ENCODE data around the gene NFATC1.

The NFATC1 gene

DNA sequence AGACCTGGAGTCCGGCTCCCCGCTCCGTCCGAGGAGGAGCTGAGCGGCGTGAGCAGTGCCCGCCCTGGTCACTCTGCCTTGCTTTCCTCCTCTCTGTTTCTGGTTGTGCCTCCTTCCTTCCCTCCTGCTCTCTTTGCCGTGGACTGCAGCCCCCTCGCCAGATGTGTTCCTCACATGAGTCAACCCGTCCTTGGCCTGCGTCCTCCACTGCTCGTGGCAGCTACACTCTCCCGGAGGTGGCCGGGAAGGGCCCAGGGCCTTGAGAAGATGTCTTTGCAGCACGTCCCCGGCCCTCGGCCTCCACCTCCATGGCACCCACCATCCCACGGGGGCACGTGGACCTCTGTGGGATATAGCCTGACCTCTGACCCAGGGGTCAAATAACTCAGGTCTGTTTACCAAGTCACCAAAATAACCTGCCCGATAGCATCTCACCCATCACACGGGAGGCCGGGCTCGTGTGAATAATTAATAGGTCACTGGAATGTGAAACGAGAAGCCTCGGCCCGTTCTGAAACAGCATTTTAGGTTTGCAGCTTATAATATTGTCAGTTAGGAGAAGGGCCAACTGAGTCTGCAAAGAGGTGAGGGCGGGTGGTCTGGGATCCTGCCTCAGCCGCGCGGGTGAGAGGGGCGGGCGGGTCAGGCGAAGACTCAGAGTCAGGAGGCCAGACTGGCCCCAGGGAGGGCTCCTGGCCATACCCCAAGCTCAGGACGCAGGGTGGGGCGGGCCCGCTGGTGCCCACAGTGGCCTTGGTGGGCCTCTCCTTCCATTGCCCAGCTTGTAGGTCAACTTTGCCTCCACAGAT lies 42.6 kb downstream of the NFATC1 start:
- peaks cover 5% of the 10 kb centered on the region for H3K4me1 ChIP-seq (ENCODE audit: control insufficient read depth, insufficient read depth, low read length)
- no peak overlapping the region for H3K9ac ChIP-seq (ENCODE audit: low read length)
- no peaks in the 10 kb centered on the region for H3K27me3 ChIP-seq (ENCODE audit: control insufficient read depth, insufficient read depth, low read length)
- no peak overlapping the region for H3K4me3 ChIP-seq (ENCODE audit: low read length)
- no peaks in the 10 kb centered on the region for H3K36me3 ChIP-seq (ENCODE audit: control insufficient read depth, insufficient read depth, low read length)
- no peak overlapping the region for H3K27ac ChIP-seq (ENCODE audit: low read depth, low read length)

DNA sequence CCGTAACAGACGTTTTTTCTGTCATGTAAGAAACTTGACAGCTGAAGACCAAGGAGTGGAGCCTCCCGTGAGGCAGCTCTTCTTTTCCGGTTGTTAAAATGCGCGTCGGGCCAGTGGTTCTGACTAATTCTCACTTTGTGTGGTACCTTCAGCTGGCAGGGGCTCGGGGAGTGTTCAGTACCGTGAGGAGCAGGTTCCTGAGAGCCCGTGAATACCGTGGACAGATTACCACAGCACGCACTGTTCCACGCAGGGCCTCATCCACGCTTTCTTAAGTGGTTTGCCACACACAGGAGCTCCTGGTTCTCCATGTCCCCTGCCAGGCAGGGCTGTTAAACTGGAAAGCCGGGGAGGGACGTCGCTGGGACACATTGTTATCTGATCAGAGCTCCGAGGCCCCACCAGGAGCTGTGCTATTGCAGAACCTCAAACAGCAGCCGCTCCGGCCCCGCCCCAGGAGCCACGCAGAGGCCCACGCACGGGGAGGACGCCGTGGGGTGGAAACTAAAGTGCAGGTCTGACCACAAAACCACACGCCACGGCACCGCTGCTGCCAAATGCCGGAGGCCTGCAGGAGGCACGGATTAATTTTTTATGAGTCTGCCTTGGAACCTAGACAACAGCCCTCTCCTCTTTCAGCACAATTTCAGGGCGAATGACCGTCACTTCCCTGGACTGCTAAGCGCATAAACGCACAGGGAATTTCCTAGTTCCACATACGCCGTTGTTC lies 43.3 kb downstream of the NFATC1 start:
- Histone ChIP-seq H3K36me3 (ENCODE audit: control insufficient read depth, insufficient read depth, low read length) (no peaks in the 10 kb centered on the region), H3K27ac (ENCODE audit: low read depth, low read length) (peak overlapping the region; percentile 1), H3K4me3 (ENCODE audit: low read length) (no peak overlapping the region), H3K4me1 (ENCODE audit: control insufficient read depth, insufficient read depth, low read length) (peaks cover 5% of the 10 kb centered on the region), H3K27me3 (ENCODE audit: control insufficient read depth, insufficient read depth, low read length) (no peaks in the 10 kb centered on the region), H3K9ac (ENCODE audit: low read length) (no peak overlapping the region)

- Histone ChIP-seq H3K27me3 (ENCODE audit: control insufficient read depth, insufficient read depth, low read length) (no peaks in the 10 kb centered on the region), H3K4me3 (ENCODE audit: low read length) (no peak overlapping the region), H3K9ac (ENCODE audit: low read length) (no peak overlapping the region), H3K36me3 (ENCODE audit: control insufficient read depth, insufficient read depth, low read length) (no peaks in the 10 kb centered on the region), H3K4me1 (ENCODE audit: control insufficient read depth, insufficient read depth, low read length) (peaks cover 5% of the 10 kb centered on the region), H3K27ac (ENCODE audit: low read depth, low read length) (no peak overlapping the region)
Measured at GRCh38 chr18:79439628-79440023, 43.9 kb downstream of the NFATC1 start.

- Histone ChIP-seq H3K27me3 (ENCODE audit: control insufficient read depth, insufficient read depth, low read length) (no peaks in the 10 kb centered on the region), H3K4me3 (ENCODE audit: low read length) (no peak overlapping the region), H3K4me1 (ENCODE audit: control insufficient read depth, insufficient read depth, low read length) (peaks cover 7% of the 10 kb centered on the region), H3K36me3 (ENCODE audit: control insufficient read depth, insufficient read depth, low read length) (no peaks in the 10 kb centered on the region), H3K27ac (ENCODE audit: low read depth, low read length) (no peak overlapping the region), H3K9ac (ENCODE audit: low read length) (no peak overlapping the region)
Measured at GRCh38 chr18:79440316-79441110, 44.8 kb downstream of the NFATC1 start.

DNA sequence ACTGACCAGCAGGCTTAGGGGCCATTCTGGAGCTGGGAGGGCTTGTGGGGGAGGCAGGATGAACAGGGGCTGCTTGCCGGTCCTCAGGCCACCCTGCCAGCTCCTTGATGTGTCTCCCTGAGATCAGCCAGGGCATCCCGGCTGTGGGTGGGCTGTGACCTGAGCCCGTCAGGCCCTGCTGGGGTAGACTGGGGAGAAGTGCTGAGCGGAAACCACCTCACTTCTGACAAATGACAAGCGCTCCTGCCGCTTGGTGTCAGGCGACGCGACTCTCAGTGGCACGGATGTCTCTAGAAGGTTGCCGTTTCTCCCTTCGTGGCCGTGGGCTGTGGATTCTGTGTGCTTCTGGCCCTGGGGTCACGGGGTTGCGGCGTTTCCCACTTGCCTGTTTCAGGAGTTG lies 45.7 kb downstream of the NFATC1 start:
- H3K9ac ChIP-seq (ENCODE audit: low read length): no peak overlapping the region

DNA sequence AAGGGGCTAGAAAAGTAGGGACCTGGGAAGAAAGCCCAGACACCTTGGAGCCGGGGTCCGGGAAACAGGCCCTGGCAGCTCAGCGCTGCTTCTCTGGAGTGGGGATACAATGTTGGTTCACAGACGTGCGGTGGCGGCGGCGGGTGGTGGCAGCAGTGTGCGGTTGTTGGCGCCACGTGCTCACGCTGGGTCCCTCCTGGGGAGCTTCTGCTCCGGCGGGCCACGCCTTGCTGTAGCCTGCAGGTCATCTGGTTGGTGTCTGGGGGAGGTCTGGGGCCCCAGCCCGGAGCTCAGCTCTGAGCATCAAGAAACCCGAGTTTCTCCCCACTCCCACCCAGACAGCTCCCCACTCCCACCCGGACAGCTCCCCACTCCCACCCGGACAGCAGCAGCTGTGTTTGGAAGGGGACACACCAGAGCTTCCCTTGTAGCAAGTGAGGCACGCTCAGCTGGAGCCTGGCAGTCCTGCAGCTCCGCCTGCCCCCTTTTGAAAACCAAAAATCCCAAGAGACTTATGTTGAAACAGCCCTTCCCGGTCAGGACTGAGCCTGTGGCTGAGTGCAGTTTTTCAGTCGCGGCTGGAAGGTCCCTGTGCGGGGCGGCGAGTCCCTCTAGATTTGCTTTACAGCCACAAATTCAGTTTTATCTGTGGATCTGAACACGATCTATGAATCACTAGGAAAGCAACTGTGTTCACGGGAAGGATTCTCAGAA lies 46.9 kb downstream of the NFATC1 start:
- peaks cover 11% of the 10 kb centered on the region for H3K4me1 ChIP-seq (ENCODE audit: control insufficient read depth, insufficient read depth, low read length)
- peaks cover 2% of the 10 kb centered on the region for H3K36me3 ChIP-seq (ENCODE audit: control insufficient read depth, insufficient read depth, low read length)
- no peak overlapping the region for H3K4me3 ChIP-seq (ENCODE audit: low read length)
- H3K27me3 ChIP-seq (ENCODE audit: control insufficient read depth, insufficient read depth, low read length): no peaks in the 10 kb centered on the region
- no peak overlapping the region for H3K9ac ChIP-seq (ENCODE audit: low read length)
- H3K27ac ChIP-seq (ENCODE audit: low read depth, low read length): no peak overlapping the region

More for the DNA sequence above, 45.7 kb downstream of the NFATC1 start:
- Histone ChIP-seq H3K36me3 (ENCODE audit: control insufficient read depth, insufficient read depth, low read length) (no peaks in the 10 kb centered on the region), H3K27me3 (ENCODE audit: control insufficient read depth, insufficient read depth, low read length) (no peaks in the 10 kb centered on the region), H3K4me1 (ENCODE audit: control insufficient read depth, insufficient read depth, low read length) (peaks cover 11% of the 10 kb centered on the region), H3K27ac (ENCODE audit: low read depth, low read length) (no peak overlapping the region), H3K4me3 (ENCODE audit: low read length) (no peak overlapping the region)

DNA sequence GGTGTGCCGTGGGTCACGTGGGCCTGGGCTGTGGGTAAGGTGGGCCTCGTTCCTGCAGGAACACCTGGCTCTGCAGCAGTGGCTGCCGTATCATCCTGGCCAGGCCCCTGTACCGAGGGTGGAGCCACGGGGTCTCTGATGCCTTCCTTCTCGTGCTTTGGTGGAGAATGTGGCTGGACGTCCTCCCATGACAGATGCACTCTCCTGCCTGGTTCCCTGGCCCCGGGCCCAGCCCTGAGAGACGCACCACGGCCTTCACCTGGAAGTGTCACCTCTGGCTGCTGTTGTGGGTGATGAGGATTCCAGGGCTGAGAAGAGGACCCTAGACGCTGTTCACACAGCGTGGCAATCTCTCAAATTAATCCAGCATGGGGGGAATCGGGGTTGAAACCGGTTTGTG lies 49.5 kb downstream of the NFATC1 start:
- H3K27me3 ChIP-seq (ENCODE audit: control insufficient read depth, insufficient read depth, low read length): no peaks in the 10 kb centered on the region
- peaks cover 2% of the 10 kb centered on the region for H3K36me3 ChIP-seq (ENCODE audit: control insufficient read depth, insufficient read depth, low read length)
- H3K9ac ChIP-seq (ENCODE audit: low read length): no peak overlapping the region
- peaks cover 7% of the 10 kb centered on the region for H3K4me1 ChIP-seq (ENCODE audit: control insufficient read depth, insufficient read depth, low read length)
- no peak overlapping the region for H3K4me3 ChIP-seq (ENCODE audit: low read length)
- no peak overlapping the region for H3K27ac ChIP-seq (ENCODE audit: low read depth, low read length)

- H3K36me3 ChIP-seq (ENCODE audit: control insufficient read depth, insufficient read depth, low read length): peaks cover 2% of the 10 kb centered on the region
- H3K27me3 ChIP-seq (ENCODE audit: control insufficient read depth, insufficient read depth, low read length): no peaks in the 10 kb centered on the region
- no peak overlapping the region for H3K9ac ChIP-seq (ENCODE audit: low read length)
- no peak overlapping the region for H3K27ac ChIP-seq (ENCODE audit: low read depth, low read length)
- peaks cover 7% of the 10 kb centered on the region for H3K4me1 ChIP-seq (ENCODE audit: control insufficient read depth, insufficient read depth, low read length)
- H3K4me3 ChIP-seq (ENCODE audit: low read length): no peak overlapping the region
Measured at GRCh38 chr18:79445696-79446561, 50.2 kb downstream of the NFATC1 start.

GRCh38 chr18:79446931-79447330 lies 51.2 kb downstream of the NFATC1 start:
- no peak overlapping the region for H3K9ac ChIP-seq (ENCODE audit: low read length)
- H3K4me3 ChIP-seq (ENCODE audit: low read length): no peak overlapping the region
- no peak overlapping the region for H3K27ac ChIP-seq (ENCODE audit: low read depth, low read length)
- H3K36me3 ChIP-seq (ENCODE audit: control insufficient read depth, insufficient read depth, low read length): peaks cover 6% of the 10 kb centered on the region
- H3K27me3 ChIP-seq (ENCODE audit: control insufficient read depth, insufficient read depth, low read length): no peaks in the 10 kb centered on the region
- peaks cover 7% of the 10 kb centered on the region for H3K4me1 ChIP-seq (ENCODE audit: control insufficient read depth, insufficient read depth, low read length)

GRCh38 chr18:79447703-79448367 lies 52.1 kb downstream of the NFATC1 start:
- Histone ChIP-seq H3K27ac (ENCODE audit: low read depth, low read length) (no peak overlapping the region), H3K4me3 (ENCODE audit: low read length) (no peak overlapping the region), H3K36me3 (ENCODE audit: control insufficient read depth, insufficient read depth, low read length) (peaks cover 6% of the 10 kb centered on the region), H3K9ac (ENCODE audit: low read length) (no peak overlapping the region), H3K27me3 (ENCODE audit: control insufficient read depth, insufficient read depth, low read length) (no peaks in the 10 kb centered on the region), H3K4me1 (ENCODE audit: control insufficient read depth, insufficient read depth, low read length) (peaks cover 7% of the 10 kb centered on the region)

DNA sequence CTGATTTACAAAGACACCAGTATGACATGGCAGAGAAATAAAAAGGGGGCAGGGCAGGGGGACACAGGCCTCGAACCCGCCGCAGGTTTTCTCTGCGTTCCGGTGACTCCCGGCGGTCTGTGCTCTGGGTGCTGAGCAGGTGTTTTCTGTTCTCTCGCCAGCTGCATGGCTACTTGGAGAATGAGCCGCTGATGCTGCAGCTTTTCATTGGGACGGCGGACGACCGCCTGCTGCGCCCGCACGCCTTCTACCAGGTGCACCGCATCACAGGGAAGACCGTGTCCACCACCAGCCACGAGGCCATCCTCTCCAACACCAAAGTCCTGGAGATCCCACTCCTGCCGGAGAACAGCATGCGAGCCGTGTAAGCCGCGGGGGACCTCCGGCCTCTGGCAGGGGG lies 52.9 kb downstream of the NFATC1 start:
- H3K4me3 ChIP-seq (ENCODE audit: low read length): no peak overlapping the region

More for the DNA sequence above, 52.9 kb downstream of the NFATC1 start:
- H3K9ac ChIP-seq (ENCODE audit: low read length): no peak overlapping the region
- no peak overlapping the region for H3K27ac ChIP-seq (ENCODE audit: low read depth, low read length)
- H3K36me3 ChIP-seq (ENCODE audit: control insufficient read depth, insufficient read depth, low read length): peaks cover 10% of the 10 kb centered on the region
- H3K27me3 ChIP-seq (ENCODE audit: control insufficient read depth, insufficient read depth, low read length): no peaks in the 10 kb centered on the region
- peaks cover 7% of the 10 kb centered on the region for H3K4me1 ChIP-seq (ENCODE audit: control insufficient read depth, insufficient read depth, low read length)

All from rectal smooth muscle tissue (tissue), 1 donor.